HL-60/S4 (cell line): Measurements from ENCODE around the gene TOMM40L.

Source experiments
- in situ Hi-C: fragments of 300-500 bp; cut with MboI; formaldehyde crosslinking; loops from 2 replicates; pipeline ENCODE4 v1.14.3; 2022; ENCODE audit warnings: low sequenced_read_pairs

The TOMM40L gene

GRCh38 chr1:161196111-161196510 is 29.7 kb upstream of the TOMM40L start:
- in situ Hi-C loops, result loop anchor here (5.0 to 25.0 kb wide), 2 partner anchors 171 to 541 kb away; partner anchors contain the start of genes CFAP126 and DUSP12

- in situ Hi-C loops, result loop anchor here (5.0 to 25.0 kb wide), 2 partner anchors 171 to 541 kb away; partner anchors contain the start of genes CFAP126 and DUSP12
Measured at GRCh38 chr1:161196521-161197451, 29.1 kb upstream of the TOMM40L start.

- in situ Hi-C loops, result loop anchor here (5.0 to 25.0 kb wide), 2 partner anchors 170 to 540 kb away; partner anchors contain the start of genes CFAP126 and DUSP12
Measured at GRCh38 chr1:161197560-161198193, 28.2 kb upstream of the TOMM40L start.

- in situ Hi-C loops, result loop anchor here (5.0 to 25.0 kb wide), 2 partner anchors 169 to 539 kb away; partner anchors contain the start of genes CFAP126 and DUSP12
Measured at GRCh38 chr1:161198194-161198896, 27.5 kb upstream of the TOMM40L start.

DNA sequence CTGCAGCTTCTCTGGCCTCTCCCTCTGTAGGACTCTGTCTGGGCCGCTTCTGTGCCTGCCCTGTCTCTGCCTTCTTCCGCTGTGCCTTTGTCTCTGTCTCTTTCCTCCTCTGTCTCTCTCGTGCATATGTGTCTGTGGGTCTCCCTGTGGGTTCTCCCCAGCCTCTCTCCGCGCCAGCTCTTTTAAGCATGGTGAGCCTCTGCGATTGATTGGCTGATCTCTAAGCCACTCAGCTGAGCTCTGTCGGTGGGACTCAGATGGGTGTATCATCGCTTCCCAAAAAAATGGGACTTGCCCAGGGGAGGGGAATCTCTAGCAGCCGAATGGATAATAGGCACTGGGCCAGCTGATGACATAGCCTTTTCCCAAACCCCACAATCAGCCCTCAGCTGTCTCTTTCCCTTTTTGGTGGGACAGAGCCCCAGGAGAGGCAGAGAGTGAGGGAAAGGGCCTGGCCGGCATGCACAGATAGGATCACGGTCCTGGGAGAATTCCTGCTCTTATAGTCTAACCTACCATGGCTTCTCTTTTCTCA is 26.9 kb upstream of the TOMM40L start, which contains the start of gene ADAMTS4:
Gene ADAMTS4, minus strand, starts transcription at position 158 of the 535 bp plus-strand sequence. CDS start 427 bp downstream, outside the sequence.
- in situ Hi-C loops, result loop anchor here (5.0 to 25.0 kb wide), 2 partner anchors 168 to 538 kb away; partner anchors contain the start of genes CFAP126 and DUSP12

DNA sequence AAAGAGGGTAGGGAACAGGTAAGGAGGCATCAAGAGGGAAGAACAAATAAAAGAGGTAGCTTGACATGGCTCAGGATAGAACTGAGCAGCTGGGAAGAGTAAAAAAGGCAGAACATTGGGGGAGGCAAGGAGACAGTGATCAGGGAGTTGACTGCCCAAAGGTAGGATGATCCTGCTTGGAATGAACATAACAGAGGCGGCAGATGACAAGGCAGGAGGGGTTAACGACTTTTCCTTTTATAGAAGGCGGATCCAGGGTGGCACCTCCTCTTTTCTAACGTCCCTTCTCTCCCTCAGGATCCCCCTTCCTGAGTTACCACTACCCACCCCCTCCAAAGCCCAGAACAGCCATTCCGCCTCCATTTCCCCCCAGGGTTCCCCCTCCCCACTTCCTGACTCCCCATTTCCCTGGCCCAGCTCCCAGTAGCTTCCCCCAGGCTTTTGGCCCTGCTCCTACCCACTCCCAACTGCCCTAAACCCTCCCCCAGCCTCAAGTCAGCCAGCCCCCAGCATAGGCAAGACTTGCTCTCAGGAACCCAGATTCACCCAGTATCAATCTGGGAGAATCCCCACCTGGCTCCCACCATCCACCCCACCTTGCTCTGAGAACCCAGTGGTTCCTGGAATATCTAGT is 26.2 kb upstream of the TOMM40L start:
- in situ Hi-C loops, result loop anchor here (5.0 to 25.0 kb wide), 2 partner anchors 168 to 538 kb away; partner anchors contain the start of genes CFAP126 and DUSP12

GRCh38 chr1:161200421-161200991 is 25.4 kb upstream of the TOMM40L start:
- in situ Hi-C loops, result no loop called here

DNA sequence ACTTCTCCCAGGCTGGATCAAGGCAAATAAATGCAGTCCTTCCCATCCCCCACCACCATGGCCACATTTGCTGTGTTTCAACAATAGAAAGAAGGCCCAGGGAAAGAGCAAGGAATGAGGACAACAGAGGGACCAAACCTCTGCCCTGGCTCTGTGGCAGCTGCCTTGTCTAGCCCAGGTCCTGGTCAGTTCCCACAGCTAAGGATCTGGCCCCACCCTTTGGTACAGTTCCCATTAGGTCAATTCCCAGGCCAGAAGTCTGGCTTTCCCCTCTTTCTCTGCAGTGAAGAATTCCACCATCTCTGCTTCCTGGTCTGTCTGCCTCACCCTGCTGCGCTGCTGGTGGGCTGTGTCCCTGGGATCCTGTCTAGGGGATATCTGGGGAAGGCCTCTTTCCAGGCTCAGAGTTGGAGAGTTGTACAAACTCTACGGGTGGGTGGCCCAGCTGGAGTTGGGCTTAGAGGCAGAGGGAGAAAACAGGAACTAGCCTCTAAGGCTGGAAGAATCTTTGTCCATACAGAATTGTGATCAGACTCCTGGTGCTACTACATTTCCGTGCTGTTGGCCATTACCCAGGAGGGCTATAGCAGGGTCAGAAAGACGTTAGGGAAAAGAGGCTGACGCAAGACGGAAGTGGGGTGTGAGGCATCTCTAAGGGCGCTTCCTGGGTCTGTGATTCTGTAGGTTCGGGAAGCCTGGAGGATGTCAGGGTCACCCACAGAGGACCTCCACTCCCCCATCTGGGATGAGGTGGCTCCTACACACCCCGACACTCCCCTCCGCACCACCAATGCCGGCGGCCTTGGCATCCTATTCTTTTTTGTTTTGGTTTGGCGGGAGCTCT is 24.6 kb upstream of the TOMM40L start:
- in situ Hi-C loops, result no loop called here

GRCh38 chr1:161201836-161202712 is 23.8 kb upstream of the TOMM40L start, which contains the start of gene NDUFS2:
TSS of gene NDUFS2 (plus strand) at chr1:161202367. CDS start at chr1:161202386, 19 bp downstream.
- in situ Hi-C loops, result no loop called here

DNA sequence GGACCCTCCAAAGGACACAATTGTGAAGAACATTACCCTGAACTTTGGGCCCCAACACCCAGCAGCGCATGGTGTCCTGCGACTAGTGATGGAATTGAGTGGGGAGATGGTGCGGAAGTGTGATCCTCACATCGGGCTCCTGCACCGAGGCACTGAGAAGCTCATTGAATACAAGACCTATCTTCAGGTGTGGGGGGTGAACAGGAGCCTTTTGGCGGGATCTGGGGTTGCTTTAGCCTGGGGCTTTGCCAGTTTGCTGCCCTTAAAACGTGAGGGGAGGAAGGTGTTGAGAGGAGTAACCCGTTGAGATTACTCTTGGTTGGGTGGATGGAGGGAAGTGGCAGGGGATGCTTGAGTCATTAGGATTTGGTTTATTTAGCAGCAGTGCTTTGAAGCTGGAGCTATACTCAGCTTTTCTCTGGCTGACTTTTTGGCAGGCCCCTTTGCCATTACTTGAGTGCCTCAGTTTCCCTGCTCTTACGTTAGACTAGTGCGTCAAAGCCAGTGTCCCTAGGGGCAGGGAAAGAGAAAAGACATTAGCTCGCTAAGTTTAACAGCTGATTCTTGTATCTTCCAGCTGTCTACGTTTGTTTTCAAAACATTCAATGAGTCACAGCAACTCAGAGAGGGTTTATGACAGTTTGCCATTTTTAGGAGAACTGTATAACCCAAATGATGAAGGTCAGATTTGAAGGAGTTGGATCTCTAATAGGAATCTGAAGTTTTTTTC is 19.3 kb upstream of the TOMM40L start:
- in situ Hi-C loops, result no loop called here

DNA sequence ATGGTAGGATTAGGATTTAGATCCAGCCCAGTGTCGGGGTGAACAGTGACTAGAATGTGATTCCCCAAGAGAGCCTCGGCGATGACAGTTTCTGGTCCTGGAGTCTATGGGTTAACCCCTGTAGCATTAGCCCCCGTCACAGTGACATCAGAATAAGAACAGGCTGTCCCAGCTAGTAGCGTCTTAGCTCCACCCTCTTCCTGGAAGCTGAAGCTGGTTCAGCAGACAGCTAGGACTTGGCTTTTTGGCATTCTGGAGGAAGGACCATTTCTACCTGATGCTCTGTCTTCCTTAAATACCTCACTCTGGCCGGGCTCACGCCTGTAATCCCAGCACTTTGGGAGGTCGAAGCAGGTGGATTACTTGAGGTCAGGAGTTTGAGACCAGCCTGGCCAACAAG is 18.7 kb upstream of the TOMM40L start:
- in situ Hi-C loops, result no loop called here

DNA sequence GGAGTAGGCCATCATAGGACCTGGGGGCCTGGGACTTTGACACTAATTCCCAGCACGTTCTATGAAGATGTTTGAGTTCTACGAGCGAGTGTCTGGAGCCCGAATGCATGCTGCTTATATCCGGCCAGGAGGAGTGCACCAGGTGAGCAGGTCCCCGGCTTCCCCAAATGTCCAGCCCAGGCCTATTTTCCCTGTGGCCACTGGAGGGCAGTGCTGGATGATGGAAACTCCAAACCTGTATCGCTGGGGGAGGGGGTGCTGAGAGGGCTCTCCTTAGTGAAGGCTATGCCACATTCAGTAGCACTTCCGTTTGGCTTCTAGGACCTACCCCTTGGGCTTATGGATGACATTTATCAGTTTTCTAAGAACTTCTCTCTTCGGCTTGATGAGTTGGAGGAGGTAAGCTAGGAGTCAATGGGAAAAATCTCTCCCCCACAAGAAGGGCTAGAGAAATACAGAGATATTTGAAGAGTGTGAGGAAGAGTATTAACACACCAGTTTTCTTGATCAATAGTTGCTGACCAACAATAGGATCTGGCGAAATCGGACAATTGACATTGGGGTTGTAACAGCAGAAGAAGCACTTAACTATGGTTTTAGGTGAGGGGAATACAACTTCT is 16.0 kb upstream of the TOMM40L start:
- in situ Hi-C loops, result no loop called here

- in situ Hi-C loops, result no loop called here
Measured at GRCh38 chr1:161214369-161214768, 11.5 kb upstream of the TOMM40L start.

DNA sequence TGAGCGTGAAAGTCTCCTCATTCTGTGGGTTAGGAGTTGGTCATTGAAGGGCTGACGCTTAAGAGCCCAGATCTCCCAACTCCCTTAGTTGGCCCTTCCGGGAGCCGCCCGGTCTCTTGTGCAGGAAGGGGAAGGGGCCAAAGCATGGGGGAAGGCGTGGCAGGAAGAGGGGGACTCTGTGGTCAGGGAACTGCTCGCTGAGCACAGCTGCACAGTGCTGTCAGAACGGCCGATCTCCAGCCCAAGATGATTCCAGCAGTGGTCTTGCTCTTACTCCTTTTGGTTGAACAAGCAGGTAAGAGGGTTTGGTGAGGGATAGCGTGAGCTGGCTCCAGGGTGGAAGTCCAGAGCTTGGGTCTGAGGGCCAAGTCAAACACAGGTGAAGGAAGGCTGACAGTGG is 10.8 kb upstream of the TOMM40L start, which contains the start of gene FCER1G:
Gene FCER1G, plus strand, starts transcription at position 220 of the 400 bp plus-strand sequence. Its CDS starts 27 bp downstream, at position 247.
- in situ Hi-C loops, result no loop called here

DNA sequence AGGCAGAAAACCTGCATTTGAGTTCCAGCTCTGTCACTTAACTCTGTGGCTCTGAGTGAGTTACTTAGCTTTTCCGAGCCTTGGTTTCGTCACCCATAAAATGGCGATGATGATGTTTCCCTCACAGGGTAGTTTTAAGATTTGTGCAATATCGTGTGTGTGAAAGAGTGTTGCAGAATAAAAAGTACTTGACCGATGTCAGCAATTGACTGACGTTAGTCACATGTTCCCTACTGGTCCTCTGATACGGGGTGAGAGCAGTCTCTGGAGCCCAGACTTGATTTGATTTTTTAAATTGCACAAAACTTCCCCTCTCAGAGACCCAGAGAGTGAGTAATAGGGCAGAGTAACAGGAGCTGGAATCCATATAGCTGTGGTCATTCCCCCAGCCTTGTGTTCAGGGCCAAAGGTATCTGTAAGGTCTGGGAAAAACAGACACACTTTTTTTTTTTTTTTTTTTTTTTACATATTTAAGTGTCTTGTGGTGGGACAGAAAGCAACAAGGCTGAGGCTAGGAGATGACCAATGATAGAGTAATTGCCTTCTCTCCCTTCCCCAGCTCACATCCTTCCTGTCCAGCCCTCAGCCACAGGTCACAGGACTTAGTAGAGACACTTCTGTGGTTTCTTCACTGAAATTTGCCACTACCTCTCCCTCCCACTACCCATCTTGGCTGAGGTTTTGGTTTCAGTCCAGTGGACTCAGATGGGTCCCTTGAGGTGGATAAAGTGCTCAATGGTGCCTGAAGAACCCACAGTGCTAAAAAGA is 8.7 kb upstream of the TOMM40L start:
- in situ Hi-C loops, result no loop called here

- in situ Hi-C loops, result no loop called here
Measured at GRCh38 chr1:161217831-161218230, 8.0 kb upstream of the TOMM40L start.
